ENCODE data around the gene MAP3K4.

MAP3K4 gene

DNA sequence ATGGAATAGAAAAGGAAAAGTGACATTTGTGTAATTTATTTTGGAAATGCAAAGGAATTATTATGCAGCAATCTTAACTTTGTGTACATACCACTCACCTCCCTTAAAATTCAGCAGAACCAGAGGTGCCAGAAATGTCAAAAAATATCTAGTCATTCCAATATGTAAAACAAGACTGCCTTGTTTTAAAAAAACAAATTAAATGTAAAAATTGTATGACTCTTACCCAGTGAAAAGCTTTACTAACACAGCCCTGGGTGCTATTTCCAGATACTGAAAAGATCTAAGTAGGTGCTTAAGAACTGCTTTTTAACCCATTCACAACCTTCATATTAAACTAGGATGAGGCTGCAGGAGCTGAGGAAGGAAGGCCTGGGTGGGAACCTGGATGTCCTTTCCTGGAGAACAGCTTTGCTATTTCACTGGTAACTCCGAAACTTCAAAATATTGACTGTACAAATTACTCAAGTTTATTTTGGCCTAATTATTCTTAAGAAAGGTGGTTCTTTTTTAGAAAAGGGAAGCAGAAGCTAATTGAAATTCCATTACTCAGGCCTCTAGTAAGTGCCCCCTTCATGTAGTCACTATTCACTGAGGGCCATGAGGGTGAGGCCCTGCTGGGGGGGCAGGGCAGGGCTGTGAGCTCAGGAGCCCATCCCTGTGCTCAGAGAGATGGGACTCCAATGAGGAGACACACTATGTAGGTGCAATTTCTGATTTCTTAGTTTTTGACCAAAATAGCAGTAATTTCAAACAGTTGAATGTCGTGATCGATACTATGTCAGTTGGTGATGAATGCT is 139.6 kb downstream of the MAP3K4 start:
- no peak for DNase-seq

DNA sequence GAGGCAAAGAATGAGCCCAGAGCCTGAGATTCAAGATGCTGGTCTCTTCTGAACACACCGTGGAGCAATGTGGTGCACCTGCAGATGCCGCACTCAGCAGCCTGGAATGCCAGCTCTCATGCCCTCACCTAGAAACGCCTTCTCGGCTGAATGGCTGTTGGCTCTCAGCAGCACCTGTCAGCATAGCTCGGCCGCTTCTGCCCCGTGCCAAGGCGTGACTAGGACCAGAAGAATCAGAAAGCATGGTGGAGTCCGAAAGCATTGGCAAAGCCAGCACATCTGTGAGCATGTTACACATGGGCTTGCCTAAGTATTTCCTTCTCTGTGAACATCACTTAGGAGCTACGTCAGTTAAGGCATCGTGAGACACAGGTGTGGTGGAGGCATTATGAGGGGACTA is 140.8 kb downstream of the MAP3K4 start:
- no peak for DNase-seq

GRCh38 chr6:161133963-161134362 is 142.4 kb downstream of the MAP3K4 start:
- no peak for DNase-seq

GRCh38 chr6:161134550-161135298 is 143.2 kb downstream of the MAP3K4 start:
- no peak for DNase-seq

GRCh38 chr6:161135695-161136591 is 144.4 kb downstream of the MAP3K4 start:
- no peak for DNase-seq

- no peak for DNase-seq
These were observed 145.1 kb downstream of the MAP3K4 start for GRCh38 chr6:161136655-161137054.

GRCh38 chr6:161137320-161137719 is 145.8 kb downstream of the MAP3K4 start:
- no peak for DNase-seq

DNA sequence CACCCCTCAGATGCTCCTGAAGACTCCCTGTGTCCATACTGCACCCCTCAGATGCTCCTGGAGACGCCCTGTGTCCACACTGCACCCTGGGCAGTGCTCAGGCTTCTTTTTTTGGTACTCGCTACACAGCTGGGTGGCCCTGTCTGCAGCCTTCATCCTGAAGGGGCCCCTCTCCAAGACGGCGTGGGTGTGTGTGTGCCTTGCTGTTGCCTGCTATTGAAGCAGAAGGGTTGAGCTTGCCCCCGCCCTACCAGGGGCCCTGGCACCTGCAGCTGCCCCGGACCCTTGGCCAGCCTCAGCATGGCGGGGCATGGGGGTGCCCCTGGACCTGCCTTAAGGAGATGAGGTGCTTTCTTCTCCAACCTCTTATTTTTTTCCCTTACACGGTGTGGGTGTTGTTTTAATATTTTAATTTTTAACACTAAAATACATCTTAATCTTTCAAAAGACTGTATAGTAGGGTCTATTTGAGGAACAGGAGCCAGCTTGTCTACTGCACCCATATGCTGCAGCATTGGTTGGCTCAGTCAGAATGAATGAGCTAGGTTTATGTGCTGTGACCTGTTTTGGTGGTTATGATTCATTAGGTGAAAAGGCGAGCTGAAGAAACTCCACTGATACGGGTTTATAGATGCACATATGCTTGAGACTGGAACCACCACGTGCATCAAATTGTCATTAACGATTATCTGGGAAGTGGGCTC is 146.4 kb downstream of the MAP3K4 start:
- DNase-seq: no peak

GRCh38 chr6:161138543-161139303 is 147.2 kb downstream of the MAP3K4 start:
- no peak for DNase-seq

GRCh38 chr6:161139304-161139765 is 147.8 kb downstream of the MAP3K4 start:
- no peak for DNase-seq

DNA sequence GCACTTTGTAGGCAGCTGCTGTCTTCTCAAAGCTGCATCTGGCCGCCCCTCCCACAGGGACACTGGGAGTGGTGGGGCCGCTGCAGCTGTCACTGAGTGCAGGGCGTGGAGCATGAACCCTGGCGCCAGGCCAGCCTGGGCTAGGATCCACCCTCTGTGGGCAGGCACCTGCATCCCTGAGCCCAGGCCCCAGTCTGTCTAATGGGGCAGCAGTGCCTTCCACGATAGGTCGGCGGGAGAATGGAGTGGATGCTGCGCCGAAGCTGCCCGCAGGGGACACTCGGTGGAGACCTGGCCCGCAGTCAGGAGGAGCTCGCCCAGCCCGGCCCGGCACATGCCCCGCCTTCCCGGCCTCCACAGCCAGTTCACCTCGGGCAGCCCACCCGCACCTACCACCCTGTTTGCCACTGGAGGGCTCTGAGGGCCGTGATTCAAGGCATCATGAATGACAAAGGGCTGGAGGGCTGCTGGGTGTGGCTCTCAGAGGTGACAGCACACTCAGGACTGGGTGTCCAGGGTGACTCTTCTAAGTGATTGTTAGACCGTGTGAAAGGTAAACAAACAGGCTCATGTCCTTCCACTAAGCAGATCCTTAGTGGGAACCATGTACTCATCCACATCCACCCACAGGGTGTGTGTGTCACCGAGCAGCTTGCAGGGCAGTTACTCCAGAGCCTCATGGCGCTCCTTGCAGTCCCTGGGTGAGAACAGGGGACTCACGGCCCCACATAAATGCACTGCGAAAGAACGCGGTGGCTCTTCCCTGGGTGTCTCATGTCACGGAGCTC is 148.4 kb downstream of the MAP3K4 start:
- DNase-seq: no peak

DNA sequence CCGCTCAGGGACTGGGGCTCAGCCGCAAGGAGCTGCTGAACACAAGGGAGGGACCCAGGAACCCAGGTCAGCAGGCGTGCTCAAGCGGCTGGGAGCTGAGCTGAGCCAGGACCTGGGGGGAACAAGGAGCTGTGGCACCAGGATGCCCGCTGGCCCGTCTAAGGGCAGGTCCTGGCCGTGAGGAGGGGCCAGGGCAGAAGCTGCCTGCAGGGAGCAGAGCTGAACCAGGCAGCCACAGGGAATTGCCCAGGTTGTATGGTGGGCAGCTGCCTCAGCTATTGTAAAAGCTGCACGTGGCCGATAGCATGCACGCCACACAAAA is 148.9 kb downstream of the MAP3K4 start:
- DNase-seq: no peak

DNA sequence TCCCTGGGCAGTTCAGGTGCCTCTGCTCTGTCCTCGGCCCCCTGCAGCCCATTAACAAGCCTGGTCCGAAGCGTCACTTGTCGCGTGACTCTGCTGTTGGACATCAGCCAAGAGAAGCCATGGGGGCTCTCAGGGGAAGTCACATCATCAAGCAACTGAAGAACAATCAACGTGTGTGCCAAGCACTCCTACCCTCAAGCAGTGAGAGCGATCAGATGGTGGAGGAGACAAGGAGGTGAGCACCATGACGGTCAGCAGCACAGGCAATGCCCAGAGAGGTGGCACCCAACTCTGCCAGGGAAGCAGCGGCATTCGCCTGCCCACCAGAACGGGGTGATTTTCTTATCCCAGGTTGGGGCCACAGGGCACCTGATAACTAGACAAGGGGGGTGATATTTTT is 149.6 kb downstream of the MAP3K4 start:
- no peak for DNase-seq

DNA sequence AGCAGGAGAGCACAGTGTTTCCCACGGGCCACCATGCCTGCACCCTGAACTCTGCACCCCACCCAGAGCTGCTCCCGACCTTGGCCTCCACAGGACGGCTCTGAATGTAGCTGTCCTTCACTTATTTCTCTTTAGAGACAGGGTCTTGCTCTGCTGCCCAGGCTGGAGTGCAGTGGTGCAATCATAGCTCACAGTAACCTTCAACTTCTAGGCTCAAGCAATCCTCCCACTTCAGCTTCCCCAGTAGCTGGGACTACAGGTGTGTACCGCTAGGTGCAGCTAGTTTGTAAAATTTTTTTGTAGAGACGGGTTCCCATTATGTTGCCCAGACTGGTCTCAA is 151.4 kb downstream of the MAP3K4 start:
- DNase-seq: no peak

DNA sequence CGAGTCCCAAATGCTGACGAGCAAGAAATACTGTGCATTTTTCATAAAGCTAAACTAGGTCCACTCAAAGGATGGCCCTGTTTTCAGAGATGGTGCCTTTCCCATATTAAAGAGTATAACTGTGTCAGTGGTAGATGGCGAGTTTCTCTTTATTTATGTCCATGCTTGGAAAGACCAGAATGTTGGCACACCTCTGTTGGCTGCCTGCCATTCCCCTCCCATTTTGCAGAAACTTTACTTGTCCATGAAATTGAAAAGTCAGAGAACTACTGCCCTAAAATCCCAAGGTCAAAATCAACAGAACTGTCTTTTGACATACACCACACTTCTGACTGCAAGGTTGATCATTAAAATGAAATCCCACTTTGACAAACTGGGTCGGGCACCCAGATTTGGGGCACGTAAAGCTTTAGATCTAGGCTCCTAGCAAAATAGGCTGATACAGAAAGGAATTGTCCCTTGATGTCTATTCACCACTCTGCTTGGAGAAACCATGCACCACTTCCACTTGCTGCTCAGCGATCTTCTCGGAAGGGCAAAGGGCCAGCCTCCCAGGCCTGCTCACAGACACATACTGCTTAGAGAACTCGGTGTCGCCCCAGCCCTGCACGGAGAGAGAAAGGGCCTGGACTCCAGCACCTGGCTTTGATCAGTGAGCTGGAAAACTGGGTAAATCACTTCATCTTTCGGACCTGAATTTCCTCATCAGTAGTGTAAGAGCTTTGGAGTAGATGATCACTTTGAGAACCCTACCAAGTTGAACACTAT is 152.3 kb downstream of the MAP3K4 start:
- DNase-seq: no peak

DNA sequence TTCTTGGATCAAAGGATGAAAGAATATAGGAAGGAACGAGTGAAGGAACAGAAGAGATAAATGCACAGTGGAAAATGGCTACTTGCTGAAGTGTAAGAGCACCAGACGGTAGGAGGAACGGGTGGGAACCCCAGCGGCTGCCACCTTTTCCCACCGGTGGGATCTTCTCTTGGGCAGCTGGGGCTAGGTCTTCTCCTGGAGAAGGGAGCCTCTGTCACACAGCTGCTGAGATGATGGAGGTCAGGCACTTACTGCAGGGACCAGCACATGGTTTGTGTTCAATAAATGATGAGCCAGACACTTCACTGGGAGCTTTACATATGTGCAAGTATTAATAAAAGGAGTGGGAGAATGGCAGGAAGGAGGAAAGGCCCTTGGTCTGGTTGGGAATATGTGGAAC is 158.6 kb downstream of the MAP3K4 start:
- no peak for DNase-seq

DNA sequence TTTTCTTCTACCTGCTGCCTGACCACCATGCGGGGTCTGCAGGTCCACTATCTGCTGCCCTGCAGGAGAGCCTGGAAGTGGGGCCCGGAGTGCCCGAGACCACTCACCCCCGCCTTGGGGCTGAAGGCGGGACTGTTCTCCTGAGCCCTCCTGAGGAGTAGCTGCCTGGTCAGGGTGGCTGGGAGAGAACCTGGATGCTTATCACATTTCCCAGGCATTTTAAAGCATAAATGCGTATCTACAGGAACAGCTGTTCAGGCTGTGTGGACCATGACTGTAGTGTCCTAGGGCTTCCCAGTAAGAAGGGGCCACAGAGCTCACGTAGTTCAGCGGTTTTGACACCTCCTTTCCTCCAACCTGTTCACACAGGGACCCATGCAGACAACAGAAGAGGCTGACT is 159.0 kb downstream of the MAP3K4 start:
- no peak for DNase-seq

GRCh38 chr6:161151059-161151645 is 159.6 kb downstream of the MAP3K4 start:
- no peak for DNase-seq

DNA sequence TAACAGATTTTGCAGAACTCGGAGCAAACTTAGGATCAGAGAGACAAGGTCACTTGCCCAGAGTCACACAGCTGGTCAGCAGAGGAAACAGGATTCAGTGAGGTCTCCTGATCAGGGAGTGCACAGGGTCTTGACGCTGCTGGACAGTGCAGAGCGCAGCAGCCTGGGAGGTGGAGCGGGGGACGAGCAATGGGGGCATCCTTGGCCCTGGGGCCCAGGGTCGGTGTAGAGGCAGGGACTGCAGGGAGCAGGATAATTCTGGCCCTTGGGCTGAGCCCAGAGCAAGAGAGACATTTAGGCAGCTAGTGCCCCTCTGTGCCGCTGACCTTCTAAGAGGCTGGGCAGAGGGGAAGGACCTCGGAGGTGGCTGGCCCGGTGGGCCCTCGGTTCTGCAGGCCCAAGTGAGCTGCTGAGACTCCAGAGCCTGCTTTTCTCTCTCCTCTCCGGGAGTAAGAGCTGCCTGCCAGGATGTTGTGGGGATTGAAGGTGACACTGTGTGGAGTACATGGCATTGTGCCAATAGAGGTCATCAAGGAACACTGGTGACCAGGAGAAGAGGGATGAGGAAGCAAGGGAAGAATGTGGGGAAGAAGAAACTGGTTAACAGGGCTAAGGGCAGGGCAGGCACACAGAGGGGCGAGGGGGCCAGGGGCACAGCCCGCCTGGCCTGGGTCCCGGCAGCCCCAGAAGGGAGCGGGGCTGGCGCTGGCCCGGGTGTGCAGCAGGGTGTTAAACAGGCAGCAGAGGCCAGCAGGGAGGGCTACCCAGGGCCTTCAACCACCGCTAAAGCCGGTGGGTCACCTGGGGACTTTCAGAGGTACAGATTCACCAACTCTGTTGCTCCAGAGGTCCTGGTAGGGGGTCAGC is 160.3 kb downstream of the MAP3K4 start:
- DNase-seq: no peak
